Mesothelial cell of epicardium (in vitro differentiated cells): ENCODE results near the gene GTSF1L. TPM values are rescaled to one million over a fixed set of nuclear protein-coding genes. Genes with fewer than 3 reads are reported as not detected.

Experiments used
- DNase-seq, 2 experiments: peaks; one replicate each; pipeline ENCODE4 v3.0.0; 2021; ENCODE audit warnings: low spot score in 2 of 2; ENCODE audit not compliant: unreplicated experiment in 2 of 2
- H3K27ac Mint-ChIP-seq: 2 replicates; pipeline ENCODE4 v1.8.0; 2021; ENCODE audit warnings: mixed read lengths
- H3K27me3 Mint-ChIP-seq: 2 replicates; pipeline ENCODE4 v1.8.0; 2021; ENCODE audit warnings: low read depth, mixed read lengths
- H3K36me3 Mint-ChIP-seq: 2 replicates; pipeline ENCODE4 v1.8.0; 2021; ENCODE audit warnings: mixed read lengths
- H3K4me1 Mint-ChIP-seq: 2 replicates; pipeline ENCODE4 v1.8.0; 2021; ENCODE audit warnings: mixed read lengths
- H3K4me3 Mint-ChIP-seq: 2 replicates; pipeline ENCODE4 v1.8.0; 2021; ENCODE audit warnings: mild to moderate bottlenecking, moderate library complexity, mixed read lengths
- H3K9me3 Mint-ChIP-seq: 2 replicates; pipeline ENCODE4 v1.8.0; 2021; ENCODE audit warnings: mixed read lengths
- CTCF ChIP-seq: fragments of 200-600 bp; sonication (generic); IDR thresholded peaks from one replicate; pipeline ENCODE4 v1.5.0; 2021; ENCODE audit warnings: antibody characterized with exemption; ENCODE audit not compliant: unreplicated experiment
- total RNA-seq: library from RNA; stranded (reverse); gene quantifications from 3 replicates; pipeline ENCODE4 v1.2.1, GENCODE V29; 2021

The GTSF1L gene
- total RNA-seq, 1 donor from 2014 or later: not detected

GRCh38 chr20:43699941-43700565 lies 26.7 kb downstream of the GTSF1L start:
- no peak for DNase-seq
- Mint-ChIP-seq H3K4me3 (no peak overlapping the region), H3K27ac (no peak overlapping the region), H3K36me3 (peaks cover 1% of the 10 kb centered on the region), H3K4me1 (no peaks in the 10 kb centered on the region), H3K9me3 (no peaks in the 10 kb centered on the region), H3K27me3 (no peaks in the 10 kb centered on the region)
- TF ChIP-seq CTCF: no peak

- Mint-ChIP-seq H3K4me1 (no peaks in the 10 kb centered on the region), H3K4me3 (no peak overlapping the region), H3K27me3 (no peaks in the 10 kb centered on the region), H3K27ac (no peak overlapping the region), H3K9me3 (no peaks in the 10 kb centered on the region), H3K36me3 (peaks cover 1% of the 10 kb centered on the region)
- TF ChIP-seq CTCF: no peak
- no peak for DNase-seq
Observed at GRCh38 chr20:43695571-43695970, 31.2 kb downstream of the GTSF1L start.

- Mint-ChIP-seq H3K4me1 (no peaks in the 10 kb centered on the region), H3K27ac (no peak overlapping the region), H3K9me3 (no peaks in the 10 kb centered on the region), H3K27me3 (no peaks in the 10 kb centered on the region), H3K36me3 (peaks cover 1% of the 10 kb centered on the region), H3K4me3 (no peak overlapping the region)
- DNase-seq: no peak
- TF ChIP-seq CTCF: no peak
Observed at GRCh38 chr20:43694763-43695162, 32.0 kb downstream of the GTSF1L start.

- H3K4me3 Mint-ChIP-seq: no peak overlapping the region
- H3K4me1 Mint-ChIP-seq: no peaks in the 10 kb centered on the region
- DNase-seq: no peak
- H3K9me3 Mint-ChIP-seq: no peaks in the 10 kb centered on the region
- no peaks in the 10 kb centered on the region for H3K27me3 Mint-ChIP-seq
- H3K36me3 Mint-ChIP-seq: peaks cover 1% of the 10 kb centered on the region
- TF ChIP-seq CTCF: no peak
- no peak overlapping the region for H3K27ac Mint-ChIP-seq
Observed at GRCh38 chr20:43691928-43692524, 34.8 kb downstream of the GTSF1L start.

- Mint-ChIP-seq H3K27me3 (no peaks in the 10 kb centered on the region), H3K9me3 (no peaks in the 10 kb centered on the region), H3K4me3 (no peak overlapping the region), H3K27ac (no peak overlapping the region), H3K4me1 (no peaks in the 10 kb centered on the region), H3K36me3 (no peaks in the 10 kb centered on the region)
- no peak for DNase-seq
- no peak for TF ChIP-seq CTCF
Observed at GRCh38 chr20:43690943-43691598, 35.7 kb downstream of the GTSF1L start.
